Hematopoietic multipotent progenitor cell treated with erythropoietin and hydrocortisone succinate and interleukin-3 and kit ligand, for 8 days (in vitro differentiated cells): Measurements from ENCODE around the gene REG3A.

Source experiments
- DNase-seq: peaks from one replicate; pipeline ENCODE4 v3.0.0-alpha.2; 2015

Gene REG3A

DNA sequence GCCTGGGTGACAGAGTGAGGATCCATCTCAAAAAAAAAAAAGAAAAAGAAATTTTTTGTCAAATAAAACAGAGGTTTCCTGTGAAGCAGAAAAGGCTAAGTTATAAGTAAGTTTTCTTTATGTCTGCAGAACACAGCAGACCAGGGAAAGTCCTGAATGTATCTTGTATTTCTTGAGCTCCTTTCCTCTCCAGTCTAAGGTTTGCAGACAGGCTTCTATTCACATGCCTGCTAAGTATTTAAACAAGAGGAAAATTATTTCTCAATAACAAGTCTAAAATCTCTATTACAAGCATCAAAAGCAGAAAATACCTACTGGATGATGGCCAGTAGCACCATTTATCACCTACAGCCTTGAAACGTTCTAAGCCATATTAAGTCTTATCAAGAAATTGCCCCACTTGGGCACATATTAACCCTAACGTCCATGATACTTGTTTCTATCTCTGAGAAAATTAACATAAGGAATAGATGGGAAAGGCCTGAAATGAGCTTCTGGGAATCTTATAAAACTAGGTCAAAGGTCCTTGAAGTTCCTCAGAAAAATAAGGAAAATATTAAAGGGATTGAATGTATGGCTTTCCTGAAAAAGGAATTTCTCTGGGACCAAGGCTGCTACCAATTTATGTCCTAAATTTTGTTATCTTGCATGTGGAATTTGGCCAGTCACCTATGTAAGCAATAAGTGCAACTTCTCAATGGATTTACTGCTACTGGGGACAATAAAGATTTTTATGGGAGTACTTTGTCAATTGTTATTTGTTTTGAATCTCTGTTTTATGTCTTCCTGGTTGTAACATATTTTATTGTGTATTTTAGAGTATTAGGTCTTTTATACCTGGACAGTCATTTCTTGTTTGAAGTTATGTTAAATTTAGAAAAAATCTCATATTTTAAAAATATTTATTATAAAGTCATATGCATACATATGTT lies 42.3 kb downstream of the REG3A start:
- DNase-seq = no peak

DNA sequence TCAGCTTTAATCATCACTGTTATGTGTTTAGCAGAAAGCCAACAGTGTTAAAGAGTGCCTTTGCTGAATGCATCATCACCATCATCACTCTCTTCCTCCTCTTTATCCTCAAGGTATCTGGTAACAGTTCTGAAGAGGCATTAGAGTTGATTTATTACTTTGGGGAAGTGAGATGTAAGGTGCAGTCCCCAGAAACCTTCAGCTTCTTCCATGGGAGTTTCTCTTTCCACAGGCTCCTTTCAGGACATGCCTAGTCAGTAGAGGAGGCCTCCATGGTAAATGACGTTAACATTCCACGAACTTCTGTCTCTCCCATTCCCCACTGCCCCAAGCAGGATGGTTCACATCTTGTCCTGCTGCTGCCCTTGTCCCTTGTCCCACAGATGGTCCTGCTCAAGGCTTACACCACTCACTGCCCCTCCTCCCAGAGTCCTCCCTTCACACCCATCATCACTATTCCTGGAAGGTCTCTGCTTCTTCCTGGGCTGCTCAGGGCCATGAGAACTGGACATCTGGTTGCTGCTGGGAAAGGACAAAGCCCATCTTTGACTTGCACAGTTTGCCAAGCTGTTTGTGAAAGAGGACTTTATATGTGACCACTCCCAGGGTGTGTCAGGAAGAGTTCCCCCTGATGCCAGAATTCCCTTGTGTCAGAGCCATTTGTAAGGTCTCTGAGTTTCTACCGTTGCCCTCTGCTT lies 44.6 kb downstream of the REG3A start:
- DNase-seq = no peak

GRCh38 chr2:79112269-79112668 lies 47.3 kb downstream of the REG3A start:
- no peak for DNase-seq
